Fibroblast of upper back skin (primary cell): ENCODE measurements around the gene MDM2.
"Not testable (repeated sequence)": the region's sequence is repeated elsewhere in the genome, so short reads cannot be mapped to it uniquely, and the experiment has no call there.

ENCODE experiments used
- DNase-seq: peaks from one replicate; pipeline ENCODE4 v3.0.0-alpha.2; 2013

Gene MDM2

DNA sequence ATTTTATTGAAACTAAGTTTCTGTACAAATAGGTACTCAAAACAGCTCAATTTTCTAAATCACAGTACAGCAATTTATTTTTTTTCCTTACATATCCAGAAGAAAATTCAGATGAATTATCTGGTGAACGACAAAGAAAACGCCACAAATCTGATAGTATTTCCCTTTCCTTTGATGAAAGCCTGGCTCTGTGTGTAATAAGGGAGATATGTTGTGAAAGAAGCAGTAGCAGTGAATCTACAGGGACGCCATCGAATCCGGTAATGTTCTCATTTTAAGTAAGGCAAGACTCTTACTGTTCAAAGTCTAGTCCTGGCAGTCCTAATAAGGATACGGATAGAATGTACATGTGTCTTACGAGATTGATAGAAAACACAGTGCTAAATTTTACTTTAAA lies 20.7 kb downstream of the MDM2 start:
- DNase-seq = no peak

DNA sequence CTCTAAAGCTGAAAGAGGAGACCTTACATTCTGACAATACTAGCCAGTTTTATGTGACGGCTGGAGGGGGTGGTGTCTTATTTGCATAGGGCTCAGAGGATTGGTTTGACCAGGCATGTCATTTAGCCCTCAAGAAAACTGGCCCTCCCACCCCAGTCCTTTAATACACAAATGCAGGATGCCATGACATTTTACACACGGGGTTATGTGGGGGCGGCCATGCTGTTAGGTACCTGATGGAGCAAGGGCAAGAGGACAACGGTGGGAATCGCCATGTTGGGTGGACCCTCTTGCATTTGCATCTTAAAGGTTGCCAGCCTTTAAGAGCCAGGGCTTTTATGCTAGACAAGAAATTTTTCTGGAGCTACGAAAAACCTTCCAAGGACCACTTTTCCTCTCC lies 23.3 kb downstream of the MDM2 start:
- no peak for DNase-seq

DNA sequence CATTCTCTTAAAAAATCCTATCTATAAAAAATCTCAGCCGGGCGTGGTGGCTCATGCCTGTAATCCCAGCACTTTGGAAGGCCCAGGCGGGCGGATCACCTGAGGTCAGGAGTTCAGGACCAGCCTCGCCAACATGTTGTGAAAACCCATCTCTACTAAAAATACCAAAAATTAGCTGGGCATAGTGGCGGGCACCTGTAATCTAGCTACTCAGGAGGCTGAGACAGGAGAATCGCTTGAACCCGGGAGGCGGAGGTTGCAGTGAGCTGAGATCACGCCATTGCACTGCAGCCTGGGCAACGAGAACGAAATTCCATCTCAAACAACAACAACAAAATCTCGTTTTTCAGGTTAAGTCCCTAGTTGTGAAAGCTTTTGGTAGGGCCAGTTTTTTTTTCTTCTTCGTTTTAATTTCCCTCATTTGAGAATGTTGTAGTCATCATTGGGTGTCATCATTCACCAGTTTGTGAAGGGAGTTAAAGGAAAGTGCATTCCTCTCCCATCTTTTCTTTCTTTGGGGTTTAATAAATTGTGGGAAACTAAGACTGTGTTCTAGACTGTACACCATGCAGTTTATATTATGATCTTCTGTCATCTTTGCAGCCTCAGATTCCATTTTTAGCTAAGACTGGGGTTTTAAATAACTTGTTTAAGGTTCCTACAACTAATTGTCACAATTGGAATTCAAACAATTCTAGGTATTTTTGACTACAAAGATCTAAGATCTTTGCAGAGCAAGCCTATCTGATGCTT lies 23.9 kb downstream of the MDM2 start:
- DNase-seq = peak; percentile 22

- DNase-seq = no peak
Measured at GRCh38 chr12:68832504-68832867, 24.5 kb downstream of the MDM2 start.

DNA sequence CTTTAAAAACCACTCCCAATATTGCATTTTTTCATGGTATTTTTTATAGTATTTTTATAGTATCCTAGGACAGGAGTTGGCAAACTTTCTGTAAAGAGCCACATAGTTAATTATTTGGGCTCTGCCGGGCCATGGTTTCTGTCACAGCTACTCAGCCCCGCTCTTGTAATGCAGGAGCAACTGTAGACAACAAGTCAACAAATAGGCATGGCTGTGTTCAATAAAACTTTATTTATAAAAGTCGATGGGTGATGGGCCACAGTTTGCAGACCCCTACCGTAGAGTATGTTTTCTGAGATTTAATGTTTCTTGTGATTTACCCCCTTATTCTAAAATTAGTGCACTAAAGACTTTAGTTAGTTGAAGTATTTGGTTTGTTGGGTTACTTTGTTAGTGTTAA lies 25.5 kb downstream of the MDM2 start:
- no peak for DNase-seq

DNA sequence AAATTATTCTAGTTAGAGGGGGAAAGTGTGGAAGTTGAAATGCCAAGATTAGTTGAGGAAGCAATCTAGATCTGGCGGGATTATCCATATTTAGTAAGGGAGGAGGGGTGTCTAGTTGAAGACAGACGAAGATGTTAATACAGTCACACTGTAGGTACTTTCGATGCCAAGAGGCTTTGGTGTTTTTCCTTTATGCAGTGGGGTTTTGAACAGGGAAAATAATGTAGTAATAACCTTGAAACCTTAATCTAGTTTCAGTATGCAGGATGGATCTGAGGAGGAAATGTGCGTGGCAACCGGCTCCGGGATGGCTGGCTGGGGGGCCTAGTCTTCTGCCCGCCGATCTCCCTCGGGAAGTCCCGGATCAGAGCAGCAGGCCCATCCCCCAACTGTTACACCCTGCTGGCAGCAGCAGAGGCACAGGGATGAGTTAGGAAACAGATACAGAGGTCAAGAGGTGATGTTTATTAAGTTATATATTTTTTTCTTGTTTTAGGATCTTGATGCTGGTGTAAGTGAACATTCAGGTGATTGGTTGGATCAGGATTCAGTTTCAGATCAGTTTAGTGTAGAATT lies 27.4 kb downstream of the MDM2 start:
- no peak for DNase-seq

- DNase-seq = no peak
Measured at GRCh38 chr12:68837215-68837614, 29.2 kb downstream of the MDM2 start.

DNA sequence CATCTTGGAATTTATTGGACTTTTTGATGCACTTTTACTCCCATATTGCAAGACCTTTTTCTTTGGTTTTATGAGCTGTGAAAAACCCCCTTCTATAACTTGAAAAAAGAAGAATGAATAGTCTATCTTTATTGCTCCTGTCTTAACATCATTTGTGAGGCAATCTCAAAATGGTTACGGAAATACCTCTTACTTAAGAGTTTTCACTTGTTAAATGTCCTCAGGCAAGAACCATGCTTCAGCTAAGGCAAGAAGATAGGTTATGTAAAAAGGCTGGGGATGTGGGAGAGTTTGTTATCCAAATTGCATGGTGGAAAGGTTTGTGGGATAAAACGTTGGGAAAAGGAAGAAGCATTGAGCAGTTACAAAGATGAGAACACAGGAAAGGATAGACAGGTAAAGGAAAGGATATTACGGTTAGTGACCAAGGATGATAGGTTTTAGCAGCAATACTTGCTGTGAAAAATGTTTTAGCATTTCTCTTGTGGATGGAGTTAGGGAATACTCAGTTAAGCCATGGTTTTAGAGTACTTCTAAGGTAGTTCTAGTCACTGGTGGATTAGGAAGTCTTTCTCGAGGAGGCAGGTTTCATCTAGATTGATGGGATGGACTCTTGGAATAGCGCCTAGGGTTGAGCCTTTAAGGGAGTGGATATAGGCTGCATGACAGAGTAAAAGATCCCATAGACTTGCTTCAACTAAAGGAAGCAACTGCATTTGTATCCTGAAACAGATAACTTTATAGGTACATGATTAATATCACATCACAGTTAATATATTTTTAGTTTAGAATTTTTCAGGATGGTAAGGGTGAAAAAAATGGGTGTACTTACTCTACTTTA lies 30.3 kb downstream of the MDM2 start:
- DNase-seq = no peak

GRCh38 chr12:68839183-68840147 lies 31.5 kb downstream of the MDM2 start:
- no peak for DNase-seq

DNA sequence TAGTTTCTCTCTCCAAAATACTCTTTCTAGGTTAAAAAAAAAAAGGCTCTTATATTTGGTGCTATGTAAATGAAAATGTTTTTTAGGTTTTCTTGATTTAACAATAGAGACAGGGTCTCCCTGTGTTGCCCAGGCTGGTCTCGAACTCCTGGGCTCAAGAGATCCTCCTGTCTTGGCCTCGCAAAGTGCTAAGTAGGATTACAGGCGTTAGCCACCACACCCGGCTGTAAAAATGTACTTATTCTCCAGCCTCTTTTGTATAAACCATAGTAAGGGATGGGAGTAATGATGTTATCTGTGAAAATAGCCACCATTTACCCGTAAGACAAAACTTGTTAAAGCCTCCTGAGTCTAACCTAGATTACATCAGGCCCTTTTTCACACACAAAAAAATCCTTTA lies 33.2 kb downstream of the MDM2 start:
- not testable (repeated sequence) for DNase-seq

GRCh38 chr12:68841717-68842116 lies 33.7 kb downstream of the MDM2 start:
- no peak for DNase-seq

DNA sequence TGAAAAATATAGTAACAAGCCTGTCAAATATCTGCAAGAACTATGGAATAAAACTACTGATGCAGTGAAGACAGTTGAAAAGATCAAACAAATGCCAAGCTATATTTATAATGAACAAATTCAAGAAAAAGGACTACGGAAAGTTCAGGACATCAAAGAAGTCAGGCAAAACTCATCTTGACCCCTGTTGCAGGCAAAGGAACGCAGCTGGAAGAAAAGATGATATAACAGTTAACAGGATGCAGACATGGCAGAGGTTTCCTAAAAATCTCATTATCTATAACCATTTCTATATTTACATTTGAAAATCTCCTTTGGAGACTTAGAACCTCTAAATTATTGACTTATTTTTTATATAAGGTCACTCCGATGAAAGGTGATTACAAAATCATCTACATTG lies 34.1 kb downstream of the MDM2 start:
- no peak for DNase-seq

DNA sequence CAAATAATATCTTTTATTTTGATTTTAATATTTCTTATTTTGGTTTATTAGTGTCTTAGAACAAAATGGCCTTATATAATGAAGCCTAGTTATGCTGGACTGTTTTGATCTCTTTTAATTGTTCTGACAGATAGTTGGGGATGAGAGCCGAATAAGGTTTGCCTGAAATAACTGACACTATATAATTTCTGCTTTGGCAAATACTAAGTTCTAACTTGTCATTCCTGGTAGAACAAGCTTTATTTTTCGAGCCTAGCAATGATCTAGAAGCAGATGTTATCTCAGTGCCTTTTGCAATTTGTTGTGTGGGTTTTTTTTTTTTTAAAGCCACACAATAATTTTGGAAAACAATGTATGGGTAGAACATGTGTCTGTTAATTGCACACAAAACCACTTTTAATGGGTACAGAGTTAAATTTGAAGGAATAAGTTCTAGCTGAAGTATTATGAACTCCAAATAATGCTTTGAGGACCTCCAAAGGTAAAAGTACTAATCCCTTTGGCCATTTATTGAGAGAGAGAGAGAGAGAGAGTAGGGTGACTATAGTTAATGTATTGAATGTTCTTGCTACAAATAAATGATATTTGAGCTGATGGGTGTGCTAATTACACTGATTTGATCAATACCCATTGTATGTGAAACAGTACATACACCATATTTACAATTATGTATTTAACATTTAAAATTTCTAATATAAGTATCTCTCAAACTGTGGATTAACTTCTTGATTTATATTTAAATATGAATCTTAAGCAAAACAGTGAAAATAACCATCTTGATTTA lies 35.0 kb downstream of the MDM2 start:
- no peak for DNase-seq

GRCh38 chr12:68844318-68844745 lies 36.4 kb downstream of the MDM2 start:
- no peak for DNase-seq

DNA sequence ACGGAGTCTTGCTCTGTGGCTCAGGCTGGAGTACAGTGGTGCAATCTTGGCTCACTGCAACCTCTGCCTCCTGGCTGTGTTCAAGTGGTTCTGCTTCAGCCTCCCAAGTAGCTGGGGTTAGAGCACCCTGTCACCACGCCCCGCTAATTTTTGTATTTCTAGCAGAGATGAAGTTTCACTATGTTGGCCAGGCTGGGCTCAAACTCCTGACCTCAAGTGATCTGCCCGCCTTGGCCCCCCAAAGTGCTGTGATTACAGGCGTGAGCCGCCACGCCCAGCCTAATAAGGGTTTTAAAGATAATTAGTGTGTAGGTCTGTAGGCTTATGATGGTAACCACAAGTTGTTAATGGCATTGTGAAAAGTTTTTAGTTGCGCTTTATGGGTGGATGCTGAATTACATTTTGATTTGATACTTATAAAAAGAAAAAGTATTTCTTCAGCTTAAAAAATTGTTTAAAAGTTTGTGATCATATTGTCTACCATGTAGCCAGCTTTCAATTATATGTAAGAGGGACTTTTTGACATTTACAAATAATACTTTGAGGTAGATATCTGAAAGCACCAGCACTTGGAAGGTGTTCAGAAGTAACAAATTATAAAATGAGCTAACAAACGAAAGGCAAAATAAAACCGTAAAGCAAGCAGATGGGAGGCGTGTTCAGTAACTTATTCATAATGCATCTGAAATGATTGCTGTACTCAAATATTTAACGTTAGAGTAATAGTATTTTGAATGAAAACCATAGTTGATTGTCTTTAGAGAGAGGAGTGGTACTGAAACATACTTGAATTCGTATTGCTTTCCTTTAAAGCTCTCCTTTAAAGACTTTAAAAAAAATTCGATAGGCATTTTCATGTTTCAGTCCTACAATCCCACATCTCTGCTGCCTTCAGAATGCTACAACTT lies 37.1 kb downstream of the MDM2 start:
- DNase-seq = no peak

DNA sequence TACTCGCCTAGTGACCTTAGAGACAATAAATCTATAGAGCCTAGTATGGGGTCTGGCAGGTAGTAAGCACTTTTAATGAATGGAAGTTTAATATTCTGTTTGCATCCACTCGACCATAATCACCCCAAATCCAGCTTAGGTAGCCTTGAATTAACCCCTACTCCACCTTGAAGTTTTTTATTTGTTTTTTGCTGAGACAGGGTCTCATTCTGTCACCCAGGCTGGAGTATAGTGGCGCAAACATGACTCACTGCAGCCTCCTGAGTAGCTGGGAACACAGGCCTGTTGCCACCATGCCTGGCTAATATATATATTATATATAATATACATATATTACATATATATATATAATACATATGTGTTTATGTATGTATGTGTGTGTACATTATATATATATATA lies 38.8 kb downstream of the MDM2 start:
- DNase-seq = no peak

DNA sequence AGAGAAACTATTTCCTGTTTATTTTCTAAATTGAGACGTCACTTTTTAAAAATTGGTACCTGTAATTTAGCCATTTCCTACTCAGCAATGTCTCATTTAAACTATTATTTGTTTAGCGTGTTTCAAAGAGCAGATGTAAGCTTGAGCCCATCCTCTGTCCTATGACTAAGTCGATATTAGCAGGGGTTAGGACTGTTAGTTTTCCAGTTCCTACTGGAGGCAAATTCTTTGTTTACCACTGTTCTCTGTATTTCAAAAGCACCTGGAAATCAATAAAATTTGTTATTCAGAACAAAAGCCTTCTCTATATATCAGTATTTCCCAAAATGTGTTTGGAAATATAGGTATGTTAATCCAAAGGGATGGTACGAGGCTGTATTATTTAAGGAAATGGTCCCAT lies 42.4 kb downstream of the MDM2 start:
- DNase-seq = no peak

- no peak for DNase-seq
Measured at GRCh38 chr12:68851592-68852306, 43.8 kb downstream of the MDM2 start.

DNA sequence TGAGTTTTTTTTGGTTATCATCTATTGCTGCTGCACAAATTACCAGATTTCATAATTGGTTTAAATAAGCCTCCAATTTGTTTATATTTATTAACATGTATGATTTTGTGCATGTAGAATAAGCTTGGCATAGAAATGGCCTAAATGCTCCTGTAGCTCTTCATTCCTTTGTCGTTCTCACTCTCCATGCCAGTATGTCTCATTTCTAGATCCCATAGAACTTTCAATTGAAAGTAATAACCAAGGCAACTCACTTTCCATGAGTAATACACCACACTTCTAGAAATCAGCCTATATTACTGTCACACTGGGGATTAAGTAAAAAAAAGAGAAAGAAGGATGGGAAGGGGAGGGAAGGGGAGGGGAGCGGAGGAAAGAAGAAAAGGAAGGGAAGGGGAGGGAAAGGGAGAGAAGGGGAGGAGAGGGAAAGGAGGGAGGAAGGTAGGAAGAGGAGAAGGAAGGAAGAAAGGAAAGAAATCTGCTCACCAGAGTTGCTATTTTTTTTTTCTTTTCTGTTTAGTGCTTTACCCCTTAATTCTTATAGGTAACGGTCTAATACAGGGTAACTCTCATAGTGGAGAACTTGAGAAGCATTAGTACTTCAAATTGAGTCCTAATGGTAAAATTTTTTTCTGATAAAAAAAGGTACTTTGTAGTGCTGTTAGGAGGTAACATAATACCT lies 45.6 kb downstream of the MDM2 start:
- DNase-seq = no peak

DNA sequence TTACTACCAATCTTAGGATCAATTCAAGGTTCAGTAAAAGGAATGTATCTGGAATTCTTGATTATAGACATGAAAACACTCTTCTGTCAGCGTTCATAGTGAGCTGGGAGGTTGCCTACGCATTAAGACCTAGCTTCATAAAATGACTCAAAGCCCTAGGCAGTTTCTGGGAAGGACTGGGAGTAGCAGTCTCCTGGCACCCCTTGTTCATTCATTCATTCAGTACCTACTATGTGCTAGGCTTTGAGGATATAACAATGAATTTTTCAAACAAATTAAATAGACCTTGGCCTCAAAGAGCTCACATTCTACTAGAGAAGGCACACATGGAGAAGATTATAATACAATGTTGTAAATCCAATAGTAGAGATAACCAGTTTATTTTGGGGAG lies 46.1 kb downstream of the MDM2 start:
- no peak for DNase-seq
